Duodenal mucosa (tissue), 2 donors: ENCODE data around the gene CREG2.

Experiments used
- H3K27ac ChIP-seq: one replicate; pipeline ENCODE4 v1.7.0; 2013; ENCODE audit warnings: low read depth, low read length
- H3K27me3 ChIP-seq, 2 donors: one replicate each; pipeline ENCODE4 v1.7.0; 2013; ENCODE audit warnings: low read length in 2 of 2, control low read depth in 1 of 2; ENCODE audit not compliant: insufficient read depth in 2 of 2, control insufficient read depth in 1 of 2
- H3K36me3 ChIP-seq, 2 donors: one replicate each; pipeline ENCODE4 v1.7.0; 2013; ENCODE audit warnings: low read length in 2 of 2, control low read depth in 1 of 2; ENCODE audit not compliant: insufficient read depth in 2 of 2, control insufficient read depth in 1 of 2
- H3K4me1 ChIP-seq, 2 donors: one replicate each; pipeline ENCODE4 v1.7.0; 2013; ENCODE audit warnings: low read length in 2 of 2, control low read depth in 1 of 2; ENCODE audit not compliant: insufficient read depth in 2 of 2, control insufficient read depth in 1 of 2
- H3K4me3 ChIP-seq, 2 donors: one replicate each; pipeline ENCODE4 v1.7.0; 2013; ENCODE audit warnings: low read length in 2 of 2, low read depth in 1 of 2
- H3K9ac ChIP-seq, 2 donors: one replicate each; pipeline ENCODE4 v1.7.0; 2013; ENCODE audit warnings: low read length in 2 of 2, low read depth in 1 of 2
- H3K9me3 ChIP-seq, 2 donors: one replicate each; pipeline ENCODE4 v1.7.0; 2013; ENCODE audit warnings: low read length in 2 of 2, control low read depth in 1 of 2; ENCODE audit not compliant: control insufficient read depth in 1 of 2

CREG2 gene

GRCh38 chr2:101379091-101379490, 8.2 kb downstream of the CREG2 start:
- Histone ChIP-seq H3K9me3 (no peaks in the 10 kb centered on the region), H3K9ac (no peak overlapping the region), H3K4me1 (no peaks in the 10 kb centered on the region), H3K27ac (no peak overlapping the region), H3K36me3 (no peaks in the 10 kb centered on the region), H3K27me3 (peaks cover 0 to 4% of the 10 kb centered on the region in 2 donors), H3K4me3 (no peak overlapping the region)

GRCh38 chr2:101375653-101376052, 11.7 kb downstream of the CREG2 start:
- Histone ChIP-seq H3K9me3 (no peaks in the 10 kb centered on the region), H3K36me3 (no peaks in the 10 kb centered on the region), H3K4me3 (no peak overlapping the region), H3K4me1 (no peaks in the 10 kb centered on the region), H3K27ac (no peak overlapping the region), H3K27me3 (no peaks in the 10 kb centered on the region), H3K9ac (no peak overlapping the region)

DNA sequence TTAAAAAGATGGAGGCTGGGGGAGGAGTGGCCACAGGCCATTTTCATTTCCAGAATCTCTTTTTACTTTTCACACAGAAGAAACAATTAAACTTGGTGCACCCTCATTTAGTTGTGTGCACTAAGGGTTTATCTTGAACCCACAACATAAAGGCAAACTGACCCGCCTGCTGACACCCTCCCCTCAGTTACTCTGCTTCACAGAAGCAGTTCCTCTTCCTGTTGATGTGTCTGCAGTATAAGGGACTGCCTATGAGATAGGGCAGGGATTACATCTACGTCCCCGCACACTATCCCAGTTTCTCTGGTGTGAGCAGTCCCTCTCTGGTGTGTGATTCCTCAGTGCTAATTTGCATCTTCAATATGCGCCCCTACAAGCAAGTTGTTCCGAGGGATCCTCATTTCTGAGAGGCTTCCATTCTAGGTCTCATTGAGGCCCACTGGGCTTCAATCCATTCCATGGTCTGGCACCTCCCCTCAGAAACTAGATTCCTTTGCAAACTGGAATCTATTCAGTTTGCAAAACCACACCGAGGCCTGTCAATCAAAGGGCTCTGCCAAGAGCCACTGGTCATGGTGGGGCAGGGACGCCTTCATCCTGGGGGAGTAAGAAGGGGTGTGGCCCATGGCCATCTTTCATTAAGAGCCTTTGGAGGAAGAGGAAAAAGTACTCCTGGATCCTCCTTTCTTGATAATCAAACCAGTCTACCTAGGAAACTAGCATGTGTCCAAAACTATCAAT, 12.3 kb downstream of the CREG2 start:
- H3K27ac ChIP-seq, result no peak overlapping the region
- H3K4me1 ChIP-seq, result no peaks in the 10 kb centered on the region
- no peaks in the 10 kb centered on the region for H3K27me3 ChIP-seq
- no peak overlapping the region for H3K4me3 ChIP-seq
- H3K9me3 ChIP-seq, result no peaks in the 10 kb centered on the region
- H3K9ac ChIP-seq, result no peak overlapping the region
- no peaks in the 10 kb centered on the region for H3K36me3 ChIP-seq

DNA sequence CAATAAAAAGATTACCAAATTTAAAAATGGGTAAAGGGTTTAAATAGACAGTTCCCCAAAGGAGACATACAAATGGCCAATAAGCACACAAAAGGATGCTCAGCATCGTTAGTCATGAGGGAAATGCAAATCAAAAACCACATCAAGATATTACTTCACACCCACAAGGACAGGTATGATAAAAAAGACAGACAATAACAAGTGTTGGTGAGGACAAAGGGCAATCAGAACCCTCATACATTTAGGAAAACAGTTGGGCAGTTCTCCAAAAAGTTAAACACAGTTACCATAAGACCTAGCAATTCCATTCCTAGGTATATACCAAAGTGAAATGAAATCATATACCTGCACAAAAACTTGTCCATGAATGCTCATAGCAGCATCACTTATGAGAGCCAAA, 14.5 kb downstream of the CREG2 start:
- Histone ChIP-seq H3K9ac (no peak overlapping the region), H3K4me3 (no peak overlapping the region)

GRCh38 chr2:101371636-101372035, 15.7 kb downstream of the CREG2 start:
- Histone ChIP-seq H3K4me1 (no peaks in the 10 kb centered on the region), H3K27ac (no peak overlapping the region), H3K27me3 (no peaks in the 10 kb centered on the region), H3K9ac (no peak overlapping the region), H3K36me3 (no peaks in the 10 kb centered on the region), H3K4me3 (no peak overlapping the region), H3K9me3 (no peaks in the 10 kb centered on the region)

More for the DNA sequence above, 14.5 kb downstream of the CREG2 start:
- no peak overlapping the region for H3K27ac ChIP-seq
- H3K4me1 ChIP-seq, result no peaks in the 10 kb centered on the region
- H3K9me3 ChIP-seq, result no peaks in the 10 kb centered on the region
- no peaks in the 10 kb centered on the region for H3K27me3 ChIP-seq
- H3K36me3 ChIP-seq, result no peaks in the 10 kb centered on the region

DNA sequence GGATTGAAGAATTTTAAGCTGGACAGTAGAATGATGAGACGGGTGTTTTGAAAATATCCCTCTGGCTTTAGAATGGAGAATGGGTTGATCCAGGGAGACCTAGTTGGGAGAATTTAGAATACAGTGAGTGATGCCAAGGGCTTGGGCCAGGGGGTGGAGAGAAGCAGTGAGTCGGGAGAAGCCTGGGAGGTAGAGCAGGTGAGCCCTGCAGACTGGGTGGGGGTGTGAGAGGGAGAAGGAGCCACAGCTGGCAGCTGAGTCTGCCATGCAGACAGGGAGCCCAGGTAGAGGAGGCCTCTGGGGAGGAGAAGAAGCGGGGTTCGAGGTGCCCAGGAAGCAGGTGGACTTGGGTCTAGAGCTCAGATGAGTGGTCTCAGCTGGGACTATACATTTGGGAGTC, 18.2 kb downstream of the CREG2 start:
- H3K27me3 ChIP-seq, result no peaks in the 10 kb centered on the region
- no peaks in the 10 kb centered on the region for H3K36me3 ChIP-seq
- H3K4me1 ChIP-seq, result no peaks in the 10 kb centered on the region
- H3K4me3 ChIP-seq, result no peak overlapping the region
- H3K9ac ChIP-seq, result no peak overlapping the region
- H3K9me3 ChIP-seq, result no peaks in the 10 kb centered on the region
- no peak overlapping the region for H3K27ac ChIP-seq

DNA sequence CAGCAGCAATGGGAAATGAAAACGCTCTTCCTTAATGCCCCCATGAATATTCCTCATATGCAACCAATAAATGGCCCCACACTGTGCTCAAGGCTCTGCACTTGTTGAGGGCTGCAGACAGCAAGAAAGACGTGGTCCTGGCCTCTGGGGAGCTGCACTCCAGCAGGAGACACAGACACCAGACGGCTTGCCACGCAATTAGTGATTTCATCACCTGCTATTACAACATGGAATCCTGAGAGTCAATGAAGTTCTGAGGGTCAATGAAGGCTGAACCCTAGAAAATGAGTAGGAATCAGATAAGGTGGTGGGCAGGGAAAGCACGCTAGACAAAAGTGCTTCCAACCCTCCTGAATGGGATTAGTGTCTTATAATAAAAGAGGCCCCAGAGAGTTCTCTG, 18.9 kb downstream of the CREG2 start:
- Histone ChIP-seq H3K27ac (no peak overlapping the region), H3K4me3 (no peak overlapping the region), H3K36me3 (no peaks in the 10 kb centered on the region), H3K27me3 (no peaks in the 10 kb centered on the region), H3K9me3 (no peaks in the 10 kb centered on the region), H3K9ac (no peak overlapping the region), H3K4me1 (no peaks in the 10 kb centered on the region)

GRCh38 chr2:101367508-101367907, 19.8 kb downstream of the CREG2 start:
- no peak overlapping the region for H3K4me3 ChIP-seq
- no peaks in the 10 kb centered on the region for H3K4me1 ChIP-seq
- no peaks in the 10 kb centered on the region for H3K27me3 ChIP-seq
- no peak overlapping the region for H3K27ac ChIP-seq
- no peaks in the 10 kb centered on the region for H3K36me3 ChIP-seq
- no peaks in the 10 kb centered on the region for H3K9me3 ChIP-seq
- no peak overlapping the region for H3K9ac ChIP-seq

DNA sequence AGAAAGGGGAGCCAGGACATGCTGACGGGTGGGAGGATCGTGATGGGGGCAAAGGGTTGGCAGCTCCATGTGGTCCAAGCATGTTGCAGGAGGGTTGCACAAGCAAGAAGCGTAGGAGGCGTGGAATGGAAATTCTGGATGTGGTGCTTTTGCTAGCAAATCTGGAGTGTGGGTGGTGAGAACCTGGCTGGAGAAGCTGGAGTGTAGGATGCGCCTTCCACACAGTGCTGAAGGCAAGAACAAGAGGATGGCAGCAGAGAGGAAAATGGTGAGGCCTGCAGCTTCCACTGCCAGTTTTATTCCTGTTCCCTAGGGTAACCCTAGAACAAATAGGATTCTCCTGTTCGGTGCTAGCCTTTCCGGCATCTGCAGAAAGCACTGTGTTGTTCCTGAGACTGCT, 22.4 kb downstream of the CREG2 start:
- Histone ChIP-seq H3K9me3 (no peaks in the 10 kb centered on the region), H3K36me3 (no peaks in the 10 kb centered on the region), H3K4me1 (peaks cover 10 to 12% of the 10 kb centered on the region in 2 donors), H3K27me3 (no peaks in the 10 kb centered on the region), H3K4me3 (no peak overlapping the region), H3K9ac (no peak overlapping the region), H3K27ac (no peak overlapping the region)

DNA sequence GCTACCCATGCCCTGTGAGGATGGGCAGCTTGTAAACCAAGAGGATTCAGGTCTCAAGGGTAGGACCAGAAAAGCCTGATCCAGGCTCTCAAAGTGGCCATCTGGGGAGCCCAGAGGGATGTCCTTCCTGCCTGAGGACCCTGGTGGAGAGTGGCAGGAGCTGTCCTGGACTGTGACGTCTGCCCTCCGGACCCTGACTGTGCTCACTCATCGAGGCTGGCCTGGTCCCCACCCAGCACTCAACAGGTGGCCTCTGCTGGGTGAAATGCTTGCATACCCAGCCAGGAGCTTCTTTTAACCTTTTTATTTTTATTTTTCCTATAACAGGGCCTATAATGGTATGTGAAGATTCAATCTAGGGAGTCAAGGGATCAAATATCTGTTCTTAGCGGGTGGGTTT, 24.5 kb downstream of the CREG2 start:
- no peaks in the 10 kb centered on the region for H3K36me3 ChIP-seq
- no peak overlapping the region for H3K27ac ChIP-seq
- H3K4me1 ChIP-seq, result peaks cover 10 to 14% of the 10 kb centered on the region in 2 donors
- no peaks in the 10 kb centered on the region for H3K27me3 ChIP-seq
- no peaks in the 10 kb centered on the region for H3K9me3 ChIP-seq
- H3K4me3 ChIP-seq, result no peak overlapping the region
- no peak overlapping the region for H3K9ac ChIP-seq
